Endothelial cell of umbilical vein (primary cell): ENCODE results near the gene TMEM225B. TPM values are rescaled to one million over a fixed set of nuclear protein-coding genes. Genes with fewer than 3 reads are reported as not detected.

Experiments used
- BruUV-seq: library from RNA; stranded (reverse); fragments of 400-500 nt; replicated peaks from 2 replicates; lab custom pipeline; 2021; lab: Mats Ljungman, UMichigan
- CTCF ChIA-PET: fragments of 300-600, 350-600 bp; sonication (Branson Sonifier 250); formaldehyde crosslinking; loops from one replicate; lab custom pipeline; 2021; ENCODE audit warnings: antibody characterized with exemption, inconsistent platforms; lab: Charles Lee
- POLR2A ChIA-PET: fragments of 300-600, 350-600 bp; sonication (Branson Sonifier 250); formaldehyde crosslinking; loops from one replicate; lab custom pipeline; 2021; ENCODE audit warnings: antibody characterized with exemption, inconsistent platforms; lab: Charles Lee
- DNase-seq: peaks from one replicate; pipeline ENCODE4 v3.0.0-alpha.2; 2011; ENCODE audit warnings: low read depth, low spot score
- FAIRE-seq: peaks from 2 replicates; lab custom pipeline; 2011; peaks lifted over from hg19 to GRCh38; lab: Jason Lieb, UNC
- H2AFZ ChIP-seq: 2 replicates; pipeline ENCODE4 v1.6.0; 2012; ENCODE audit warnings: low read depth, low read length, control low read depth, inconsistent platforms
- H3K27ac ChIP-seq: 2 replicates; pipeline ENCODE4 v1.5.1; 2011; ENCODE audit warnings: low read depth, mild to moderate bottlenecking, control low read depth, low read length, moderate library complexity; ENCODE audit not compliant: insufficient read depth
- H3K27me3 ChIP-seq, 2 experiments: 2 replicates each; pipeline versions ENCODE4 v1.6.0 to v1.6.1; 2011; ENCODE audit warnings: low read length in 2 of 2, mixed read lengths in 1 of 2; ENCODE audit not compliant: control insufficient read depth in 2 of 2, insufficient read depth in 2 of 2
- H3K36me3 ChIP-seq, 2 experiments: 2 replicates in 1 of 2; 3 replicates in 1 of 2; pipeline ENCODE4 v1.5.1; 2011; ENCODE audit warnings: low read length in 2 of 2, mild to moderate bottlenecking in 1 of 2, moderate library complexity in 1 of 2; ENCODE audit not compliant: control insufficient read depth in 2 of 2, insufficient read depth in 2 of 2; ENCODE audit errors: extremely low read depth in 1 of 2
- H3K4me1 ChIP-seq: 3 replicates; pipeline ENCODE4 v1.5.1; 2011; ENCODE audit warnings: mild to moderate bottlenecking, low read length; ENCODE audit not compliant: control insufficient read depth, insufficient read depth; ENCODE audit errors: extremely low read depth
- H3K4me2 ChIP-seq: 2 replicates; pipeline ENCODE4 v1.6.1; 2011; ENCODE audit warnings: low read length, control low read depth, mixed read lengths; ENCODE audit not compliant: insufficient read depth
- H3K4me3 ChIP-seq, 3 experiments: fragments of 200-600 bp in 1 of 3; sonication (generic), shearing (Covaris generic) in 1 of 3; replicated peaks in 1 of 3; 2 replicates each; pipeline ENCODE4 v1.5.1; 2011 to 2016; ENCODE audit warnings: control low read depth in 3 of 3, low read length in 3 of 3, mild to moderate bottlenecking in 2 of 3, inconsistent platforms in 1 of 3, low read depth in 1 of 3, moderate library complexity in 1 of 3; ENCODE audit not compliant: insufficient read depth in 1 of 3
- H3K79me2 ChIP-seq: 2 replicates; pipeline ENCODE4 v1.6.0; 2012; ENCODE audit warnings: low read length, inconsistent platforms; ENCODE audit not compliant: control insufficient read depth, insufficient read depth
- H3K9ac ChIP-seq: replicated peaks from 2 replicates; pipeline ENCODE3; 2011; ENCODE audit warnings: low read length, control low read depth; ENCODE audit not compliant: insufficient read depth; ENCODE audit errors: extremely low read depth
- H3K9me1 ChIP-seq: replicated peaks from 3 replicates; pipeline ENCODE4 v1.6.0; 2011; ENCODE audit warnings: mild to moderate bottlenecking, low read length; ENCODE audit not compliant: control insufficient read depth, insufficient read depth; ENCODE audit errors: extremely low read depth
- H3K9me3 ChIP-seq: replicated peaks from 2 replicates; pipeline ENCODE4 v1.5.1; 2012; ENCODE audit warnings: low read length, inconsistent platforms; ENCODE audit not compliant: control insufficient read depth, insufficient read depth
- H4K20me1 ChIP-seq: replicated peaks from 2 replicates; pipeline ENCODE3; 2011; ENCODE audit warnings: mild to moderate bottlenecking, low read length; ENCODE audit not compliant: control insufficient read depth, insufficient read depth; ENCODE audit errors: extremely low read depth
- CTCF ChIP-seq, 2 donors: IDR thresholded peaks; 1 replicate in 1 of 2; 2 replicates in 1 of 2; pipeline ENCODE4 v1.5.1; 2011; ENCODE audit warnings: low read length in 2 of 2, mild to moderate bottlenecking in 2 of 2, moderate library complexity in 2 of 2, control low read depth in 1 of 2, inconsistent platforms in 1 of 2, low read depth in 1 of 2; ENCODE audit not compliant: insufficient read depth in 1 of 2; ENCODE audit errors: extremely low read depth in 1 of 2
- EZH2 ChIP-seq: IDR thresholded peaks from 2 replicates; pipeline ENCODE4 v1.6.1; 2012; ENCODE audit warnings: borderline replicate concordance, low read depth, mild to moderate bottlenecking, moderate library complexity, low read length, inconsistent platforms; ENCODE audit not compliant: severe bottlenecking
- FOS ChIP-seq: IDR thresholded peaks from 2 replicates; pipeline ENCODE4 v1.6.1; 2011; ENCODE audit warnings: mild to moderate bottlenecking, low read length, moderate library complexity, borderline replicate concordance; ENCODE audit not compliant: insufficient read depth
- GATA2 ChIP-seq: IDR thresholded peaks from 2 replicates; pipeline ENCODE4 v1.7.0; 2011; ENCODE audit warnings: low read depth, mild to moderate bottlenecking, moderate library complexity, mixed read lengths, low read length; ENCODE audit not compliant: insufficient read length, insufficient read depth
- JUN ChIP-seq: IDR thresholded peaks from 2 replicates; pipeline ENCODE4 v1.6.1; 2011; ENCODE audit warnings: borderline replicate concordance, low read depth; ENCODE audit not compliant: insufficient read length, insufficient read depth
- MAX ChIP-seq: IDR thresholded peaks from 2 replicates; pipeline ENCODE4 v1.6.1; 2011; ENCODE audit not compliant: insufficient read depth, insufficient read length
- MYC ChIP-seq: IDR thresholded peaks from one replicate; pipeline ENCODE4 v1.6.1; 2011; ENCODE audit warnings: mild to moderate bottlenecking, low read depth, low read length
- POLR2A ChIP-seq: IDR thresholded peaks from 2 replicates; pipeline ENCODE4 v1.6.1; 2012; ENCODE audit warnings: low read depth, mild to moderate bottlenecking, control low read depth, low read length
- POLR2AphosphoS5 ChIP-seq: IDR thresholded peaks from 2 replicates; pipeline ENCODE4 v1.6.1; 2012; ENCODE audit warnings: low read depth, mild to moderate bottlenecking, control low read depth, low read length, moderate library complexity; ENCODE audit not compliant: insufficient read depth
- dilution Hi-C: fragments of 300-500 bp; cut with MboI; formaldehyde crosslinking; loops from one replicate; pipeline ENCODE4 v1.15.0; 2019; ENCODE audit warnings: low sequenced_read_pairs; ENCODE audit not compliant: extremely low pct_ligation_motif_present
- intact Hi-C: fragments of 100-400 bp; cut with micrococcal nuclease; formaldehyde crosslinking; loops from one replicate; pipeline ENCODE4 v1.10.0; 2022
- polyA plus RNA-seq, 4 experiments: library from polyadenylated mRNA; depleted of rRNA in 3 of 4; stranded (reverse) in 3 of 4; unstranded in 1 of 4; fragments of >200 nt; gene quantifications; 2 replicates each; pipeline versions ENCODE4 v1.2.1 to v1.2.3, GENCODE V29; 2011 to 2012; ENCODE audit warnings: missing spikeins in 1 of 4
- total RNA-seq: library from RNA; stranded (reverse); gene quantifications from 2 replicates; pipeline ENCODE4 v1.2.3, GENCODE V29; 2021

Gene TMEM225B
- total and polyA plus RNA-seq, 2 donors (not counting 3 experiments of a cell fraction or from before 2014, with no cell fraction given) = 0.29 TPM; not detected in 1

- no peaks in the 10 kb centered on the region for H3K9me3 ChIP-seq
- H3K27me3 ChIP-seq = no peaks in the 10 kb centered on the region
- no peak overlapping the region for H3K4me2 ChIP-seq
- dilution Hi-C loops = no loop called here
- H2AFZ ChIP-seq = no peak overlapping the region
- DNase-seq (no peak), FAIRE-seq (no peak)
- H3K36me3 ChIP-seq = no peaks in the 10 kb centered on the region
- H3K9ac ChIP-seq = no peak overlapping the region
- H3K79me2 ChIP-seq = no peaks in the 10 kb centered on the region
- no peaks in the 10 kb centered on the region for H3K9me1 ChIP-seq
- H3K4me3 ChIP-seq = no peak overlapping the region
- ChIA-PET POLR2A (no interaction called here), CTCF (interaction anchor here (1.3 kb wide), 1 partner anchor 10 kb away, joined by 5 read pairs; no protein-coding TSS in a partner anchor)
- BruUV-seq = no TSS peak
- H3K4me1 ChIP-seq = no peaks in the 10 kb centered on the region
- no peaks in the 10 kb centered on the region for H4K20me1 ChIP-seq
- intact Hi-C loops = no loop called here
- TF ChIP-seq MAX (no peak), JUN (no peak), MYC (no peak), GATA2 (no peak), CTCF (IDR thresholded peaks at IDR 0.05; ENCODE audit: extremely low read depth in 1 of 2, insufficient read depth in 1 of 2, low read depth in 1 of 2, low read length in 2 of 2) (no peak), POLR2AphosphoS5 (no peak), FOS (no peak), POLR2A (no peak), EZH2 (no peak)
- no peak overlapping the region for H3K27ac ChIP-seq
Measured at GRCh38 chr7:99642027-99642426, 44.0 kb downstream of the TMEM225B start.
